Measurements from ENCODE around the gene LRRFIP1. TPM values are rescaled to one million over a fixed set of nuclear protein-coding genes. Genes with fewer than 3 reads are reported as not detected.
"Not testable (repeated sequence)": the region's sequence is repeated elsewhere in the genome, so short reads cannot be mapped to it uniquely, and the experiment has no call there.

LRRFIP1 gene
- total RNA-seq, 2 donors from 2014 or later = 69.3 to 99.6 TPM

- DNase-seq = no peak
- ATAC-seq = peak; percentile 21 to 38
- intact Hi-C loops (cut with DNase I) = no loop called here
These were observed 32.9 kb upstream of the LRRFIP1 start for GRCh38 chr2:237594514-237594871.

- intact Hi-C loops (cut with DNase I); ATAC-seq; DNase-seq: not testable (repeated sequence)
These were observed 31.4 kb upstream of the LRRFIP1 start for GRCh38 chr2:237595829-237596519.

- intact Hi-C loops (cut with DNase I) = no loop called here
These were observed 30.7 kb upstream of the LRRFIP1 start for GRCh38 chr2:237596520-237597195.

GRCh38 chr2:237597196-237598145 is 29.9 kb upstream of the LRRFIP1 start:
- DNase-seq = no peak
- no peak for ATAC-seq
- intact Hi-C loops (cut with DNase I) = no loop called here

More at GRCh38 chr2:237596520-237597195, 30.7 kb upstream of the LRRFIP1 start:
- no peak for DNase-seq
- ATAC-seq = no peak

- intact Hi-C loops (cut with DNase I) = no loop called here
- DNase-seq (no peak), ATAC-seq (no peak)
These were observed 28.7 kb upstream of the LRRFIP1 start for GRCh38 chr2:237598468-237599208.

- intact Hi-C loops (cut with DNase I) = loop anchor here in 1 of 2 donors (5.0 kb wide), 1 partner anchor 143 kb away; no protein-coding TSS in a partner anchor
- DNase-seq = no peak
- no peak for ATAC-seq
These were observed 27.8 kb upstream of the LRRFIP1 start for GRCh38 chr2:237599465-237600110.

GRCh38 chr2:237600205-237600846 is 27.1 kb upstream of the LRRFIP1 start:
- DNase-seq (peak; percentile 68), ATAC-seq (peak; percentile 81 to 82)
- intact Hi-C loops (cut with DNase I) = loop anchor here in 1 of 2 donors (5.0 kb wide), 1 partner anchor 142 kb away; no protein-coding TSS in a partner anchor

- intact Hi-C loops (cut with DNase I) = loop anchor here in 1 of 2 donors (5.0 kb wide), 1 partner anchor 141 kb away; no protein-coding TSS in a partner anchor
These were observed 25.8 kb upstream of the LRRFIP1 start for GRCh38 chr2:237601453-237602116.

GRCh38 chr2:237602409-237602808 is 25.0 kb upstream of the LRRFIP1 start:
- ATAC-seq (no peak), DNase-seq (no peak)
- intact Hi-C loops (cut with DNase I) = loop anchor here in 1 of 2 donors (5.0 kb wide), 1 partner anchor 140 kb away; no protein-coding TSS in a partner anchor

More at GRCh38 chr2:237601453-237602116, 25.8 kb upstream of the LRRFIP1 start:
- DNase-seq (no peak), ATAC-seq (peak in 1 of 2 donors; percentile 4)

GRCh38 chr2:237603049-237603717 is 24.2 kb upstream of the LRRFIP1 start:
- intact Hi-C loops (cut with DNase I) = loop anchor here in 1 of 2 donors (5.0 kb wide), 1 partner anchor 139 kb away; no protein-coding TSS in a partner anchor
- ATAC-seq = no peak
- no peak for DNase-seq

GRCh38 chr2:237603718-237604362 is 23.5 kb upstream of the LRRFIP1 start:
- peak; percentile 54 to 57 for ATAC-seq
- peak; percentile 45 for DNase-seq
- intact Hi-C loops (cut with DNase I) = loop anchor here in 1 of 2 donors (5.0 kb wide), 1 partner anchor 138 kb away; no protein-coding TSS in a partner anchor

GRCh38 chr2:237604391-237604790 is 23.0 kb upstream of the LRRFIP1 start:
- ATAC-seq (no peak), DNase-seq (no peak)
- intact Hi-C loops (cut with DNase I) = loop anchor here in 1 of 2 donors (5.0 kb wide), 1 partner anchor 138 kb away; no protein-coding TSS in a partner anchor

- intact Hi-C loops (cut with DNase I) = loop anchor here in 1 of 2 donors (5.0 kb wide), 1 partner anchor 137 kb away; no protein-coding TSS in a partner anchor
These were observed 22.4 kb upstream of the LRRFIP1 start for GRCh38 chr2:237604960-237605359.

GRCh38 chr2:237606522-237606921 is 20.9 kb upstream of the LRRFIP1 start:
- DNase-seq; ATAC-seq; intact Hi-C loops (cut with DNase I): not testable (repeated sequence)

More at GRCh38 chr2:237604960-237605359, 22.4 kb upstream of the LRRFIP1 start:
- DNase-seq (no peak), ATAC-seq (no peak)

GRCh38 chr2:237612527-237613357 is 14.6 kb upstream of the LRRFIP1 start:
- ATAC-seq (no peak), DNase-seq (no peak)
- intact Hi-C loops (cut with DNase I) = no loop called here

Data from left cardiac atrium (tissue), 4 donors.